HG03108 (cell line): ENCODE results near the gene BDH1.
"Not testable (repeated sequence)": the region's sequence is repeated elsewhere in the genome, so short reads cannot be mapped to it uniquely, and the experiment has no call there.

Source experiments
- ATAC-seq: cut with Tn5 transposase; IDR thresholded peaks from one replicate; pipeline ENCODE4 v1.9.1; 2021; ENCODE audit warnings: moderate library complexity; ENCODE audit not compliant: unreplicated experiment

BDH1 gene

GRCh38 chr3:197578376-197578775, 22.6 kb upstream of the BDH1 start:
- no peak for ATAC-seq

- no peak for ATAC-seq
Measured at GRCh38 chr3:197577366-197578074, 21.8 kb upstream of the BDH1 start.

- no peak for ATAC-seq
Measured at GRCh38 chr3:197576838-197577237, 21.1 kb upstream of the BDH1 start.

- no peak for ATAC-seq
Measured at GRCh38 chr3:197575362-197575761, 19.6 kb upstream of the BDH1 start.

- ATAC-seq = not testable (repeated sequence)
Measured at GRCh38 chr3:197574396-197574991, 18.7 kb upstream of the BDH1 start.

- ATAC-seq = no peak
Measured at GRCh38 chr3:197573048-197573767, 17.4 kb upstream of the BDH1 start.

GRCh38 chr3:197571880-197572172, 16.1 kb upstream of the BDH1 start:
- not testable (repeated sequence) for ATAC-seq

- ATAC-seq = not testable (repeated sequence)
Measured at GRCh38 chr3:197571074-197571879, 15.5 kb upstream of the BDH1 start.

- not testable (repeated sequence) for ATAC-seq
Measured at GRCh38 chr3:197569433-197569832, 13.7 kb upstream of the BDH1 start.

- ATAC-seq = no peak
Measured at GRCh38 chr3:197567904-197568681, 12.3 kb upstream of the BDH1 start.

GRCh38 chr3:197566155-197566554, 10.4 kb upstream of the BDH1 start:
- not testable (repeated sequence) for ATAC-seq

- ATAC-seq = no peak
Measured at GRCh38 chr3:197564097-197564843, 8.5 kb upstream of the BDH1 start.

GRCh38 chr3:197562398-197563251, 6.9 kb upstream of the BDH1 start:
- no peak for ATAC-seq

GRCh38 chr3:197561926-197562325, 6.2 kb upstream of the BDH1 start:
- no peak for ATAC-seq

GRCh38 chr3:197559651-197560050, 3.9 kb upstream of the BDH1 start:
- no peak for ATAC-seq

GRCh38 chr3:197554562-197555280, 1.0 kb downstream of the BDH1 start:
- ATAC-seq = peak; percentile 96

- ATAC-seq = no peak
Measured at GRCh38 chr3:197554196-197554561, 1.6 kb downstream of the BDH1 start.

- no peak for ATAC-seq
Measured at GRCh38 chr3:197552198-197552597, 3.6 kb downstream of the BDH1 start.
